ENCODE data around the gene ZNF566.
"Not testable (repeated sequence)": the region's sequence is repeated elsewhere in the genome, so short reads cannot be mapped to it uniquely, and the experiment has no call there.

Gene ZNF566

DNA sequence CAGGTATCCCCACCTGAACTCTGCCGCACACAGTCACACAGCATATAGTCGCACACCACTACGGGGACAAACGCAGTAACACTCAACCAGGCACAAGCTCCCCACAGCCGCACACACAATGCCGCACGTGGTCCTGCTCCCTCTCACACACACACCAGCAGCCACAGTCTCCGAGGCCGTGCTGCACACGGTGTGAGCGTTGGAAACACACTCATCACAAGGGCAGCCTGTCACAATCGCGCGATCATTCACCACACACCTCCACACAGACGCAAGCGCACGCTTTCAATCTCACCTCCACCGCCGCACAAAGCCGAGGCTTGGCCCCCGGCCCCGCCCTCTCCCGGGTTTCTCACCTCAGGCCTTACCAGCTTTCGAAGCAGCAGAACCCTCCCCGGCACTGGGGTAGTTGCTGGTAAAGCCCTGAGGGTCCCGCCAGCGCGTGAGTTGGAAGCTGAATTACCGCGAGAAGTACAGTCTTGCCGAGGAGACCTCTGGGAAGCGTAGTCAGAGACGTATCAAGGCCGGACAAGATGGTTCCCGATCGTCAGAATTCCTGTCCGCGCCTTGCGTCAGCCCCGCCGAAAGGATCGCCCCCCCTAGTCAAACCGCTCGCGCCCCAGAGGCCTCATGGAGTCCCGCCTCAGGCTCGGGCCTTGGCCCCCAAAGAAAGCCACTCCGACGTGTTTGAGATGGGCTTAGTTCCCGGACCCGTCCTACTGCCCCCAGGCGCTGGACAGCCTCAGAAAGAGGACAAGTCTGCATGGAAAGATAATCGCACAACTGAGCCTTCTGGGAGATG, at the start of gene ZNF566:
ZNF566 (minus strand) TSS at position 444 of the 802 bp plus-strand sequence. CDS start 13,004 bp downstream, outside the sequence.
- DNase-seq (ENCODE audit: low spot score) = peak; percentile 94

DNA sequence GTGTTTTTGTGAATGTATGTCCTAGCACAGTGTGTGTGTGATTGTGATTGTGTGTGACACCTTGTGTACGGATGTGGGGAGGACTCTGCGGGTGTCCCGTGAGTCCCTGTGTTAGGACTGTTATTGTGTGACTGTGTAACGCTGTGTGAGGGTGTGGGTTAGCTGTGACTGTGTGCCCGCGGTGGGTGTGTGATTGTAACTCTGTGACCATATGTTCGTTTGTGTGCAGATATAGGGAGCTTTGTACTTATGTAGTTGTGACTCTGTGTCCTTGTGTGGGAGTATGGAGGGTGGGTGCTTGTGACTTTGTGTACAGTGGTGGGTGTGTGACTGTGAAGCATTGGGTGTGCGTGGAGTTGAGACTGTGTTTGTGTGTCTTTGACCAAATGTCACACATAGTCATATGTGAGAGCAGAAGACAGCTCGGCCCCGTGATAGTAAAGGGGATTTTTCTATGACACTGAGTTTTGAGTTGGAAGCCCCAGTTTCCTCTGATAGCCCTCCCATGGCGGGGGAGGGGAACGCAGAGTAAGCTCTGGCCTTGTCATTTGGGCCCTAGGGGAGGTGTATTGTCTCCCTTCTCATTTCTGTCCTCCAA, 39.7 kb upstream of the ZNF566 start:
- DNase-seq (ENCODE audit: low spot score) = no peak

DNA sequence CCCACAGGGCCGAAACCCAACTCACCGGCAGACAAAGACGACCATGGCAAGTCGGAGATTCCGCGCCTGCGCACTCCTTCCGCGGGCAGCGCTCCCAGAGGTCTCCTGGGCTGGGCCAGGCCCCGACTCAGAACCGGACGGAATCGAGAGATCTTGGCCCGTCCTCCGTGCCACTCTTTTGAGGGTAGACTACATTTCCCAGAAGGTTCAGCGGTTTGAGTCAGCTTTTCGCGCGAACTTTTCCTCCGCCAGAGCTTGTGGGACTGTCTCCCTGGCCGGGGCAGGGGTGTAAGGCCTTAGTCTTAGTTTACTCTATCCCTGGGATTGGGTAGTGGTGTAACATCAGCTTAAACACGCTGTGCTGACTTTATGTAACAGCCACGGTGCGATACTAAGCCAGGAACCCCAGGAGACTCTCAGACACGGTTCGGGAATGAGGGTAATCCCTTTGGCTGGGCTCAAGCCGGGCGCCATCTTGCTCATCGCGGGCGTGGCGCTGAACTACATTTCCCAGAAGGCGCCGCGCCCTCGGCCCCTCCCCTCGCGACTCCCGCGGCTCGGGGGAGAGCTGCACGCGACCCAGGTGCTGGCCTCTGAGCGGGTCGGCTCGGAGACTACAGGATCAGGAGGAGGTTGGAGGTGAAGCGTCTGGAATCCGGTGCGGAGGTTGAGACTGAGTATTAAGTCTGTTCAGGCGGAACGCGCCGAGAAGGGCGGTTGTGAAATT, 39.0 kb upstream of the ZNF566 start, which contains the start of gene ZNF260:
ZNF260 (minus strand) TSS at position 78 of the 727 bp plus-strand sequence. CDS start 13,033 bp downstream, outside the sequence.
- peak; percentile 99 for DNase-seq (ENCODE audit: low spot score)

DNA sequence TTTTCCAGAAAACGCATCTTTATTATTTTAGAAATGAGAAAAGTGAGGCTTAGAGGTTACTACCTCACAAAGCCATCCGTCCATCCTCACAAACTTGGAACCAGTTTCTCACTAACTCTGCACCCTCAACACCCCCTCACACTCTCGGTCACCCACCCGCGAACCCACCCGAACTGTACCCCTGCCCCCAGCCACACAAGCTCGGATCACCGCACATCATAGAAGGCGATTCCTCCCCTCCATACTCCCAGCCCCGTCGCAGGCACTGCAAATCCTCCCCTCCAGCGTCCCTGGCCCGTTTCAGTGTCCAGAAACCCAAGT, 38.5 kb upstream of the ZNF566 start:
- DNase-seq (ENCODE audit: low spot score) = no peak

DNA sequence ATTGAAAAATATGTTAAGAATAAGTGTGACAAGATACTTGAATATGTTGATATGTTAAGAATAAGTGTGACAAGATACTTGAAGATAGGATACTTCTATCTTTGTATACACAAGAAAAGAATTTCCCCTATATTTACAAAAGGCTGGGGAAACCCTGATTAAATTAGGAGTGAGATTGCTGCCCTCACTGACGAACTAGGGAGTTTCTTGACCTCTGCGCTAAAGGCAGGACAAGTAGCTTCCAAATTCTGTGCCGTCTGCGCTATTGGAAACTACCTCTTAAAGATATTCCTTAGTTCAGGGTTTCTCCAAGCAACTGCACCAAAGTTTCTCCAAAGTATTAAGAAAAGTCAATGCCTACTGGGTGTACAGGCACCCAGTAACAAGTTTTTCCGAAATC, 38.0 kb upstream of the ZNF566 start:
- no peak for DNase-seq (ENCODE audit: low spot score)

DNA sequence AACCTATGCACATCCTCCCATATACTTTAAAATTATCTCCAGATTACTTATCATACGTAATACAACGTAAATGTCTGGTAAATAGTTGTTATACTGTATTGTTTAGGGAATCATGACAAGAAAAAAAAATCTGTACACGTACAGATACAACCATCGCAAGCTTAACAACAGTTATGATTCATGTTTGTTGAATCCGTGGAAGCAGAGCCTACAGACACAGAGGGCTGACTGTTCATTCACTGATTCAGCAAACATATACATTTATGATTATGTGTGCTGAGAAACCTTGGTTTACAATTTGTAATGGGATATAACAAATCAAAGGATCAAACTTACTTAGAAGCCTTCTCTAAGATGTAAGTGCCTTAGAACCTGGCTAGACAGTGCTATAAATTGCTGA, 37.2 kb upstream of the ZNF566 start:
- no peak for DNase-seq (ENCODE audit: low spot score)

DNA sequence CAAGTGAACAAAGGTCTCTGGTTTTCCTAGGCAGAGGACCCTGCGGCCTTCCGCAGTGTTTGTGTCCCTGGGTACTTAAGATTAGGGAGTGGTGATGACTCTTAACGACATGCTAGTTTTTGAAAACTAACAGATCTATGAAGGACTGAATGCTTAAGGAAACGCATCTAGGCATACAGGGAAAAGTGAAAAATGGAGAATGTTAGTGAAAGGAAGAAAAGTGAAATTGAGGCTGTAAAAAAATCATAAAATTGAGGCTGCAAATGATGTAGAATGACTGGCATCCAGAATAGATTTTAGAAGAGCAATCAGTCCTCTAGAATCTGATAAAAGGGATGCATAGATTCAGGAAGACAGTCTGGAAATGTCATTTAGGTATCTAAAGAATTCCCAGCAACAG, 35.3 kb upstream of the ZNF566 start:
- no peak for DNase-seq (ENCODE audit: low spot score)

DNA sequence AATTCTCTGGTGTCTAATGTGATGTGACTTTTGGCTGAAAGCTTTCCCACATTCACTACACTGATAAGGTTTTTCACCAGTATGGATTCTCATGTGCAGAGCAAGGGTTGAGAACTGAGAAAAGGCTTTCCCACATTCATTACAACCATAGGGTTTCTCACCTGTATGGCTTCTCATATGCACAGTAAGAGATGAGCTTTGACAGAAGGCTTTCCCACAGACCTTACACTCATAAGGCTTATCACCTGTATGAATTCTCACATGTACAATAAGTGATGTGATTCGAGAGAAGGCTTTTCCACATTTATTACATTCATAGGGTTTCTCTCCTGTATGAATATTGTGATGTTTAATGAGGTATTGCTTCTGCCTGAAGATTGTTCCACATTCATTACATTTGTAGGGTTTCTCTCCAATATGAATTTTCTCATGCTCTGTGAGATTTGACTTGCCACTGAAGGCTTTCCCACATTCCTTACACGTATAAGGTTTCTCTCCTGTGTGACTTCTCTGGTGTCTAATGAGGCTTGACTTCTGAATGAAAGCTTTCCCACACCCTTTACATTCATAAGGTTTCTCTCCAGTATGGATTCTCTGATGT, 24.8 kb upstream of the ZNF566 start:
- DNase-seq (ENCODE audit: low spot score) = no peak

DNA sequence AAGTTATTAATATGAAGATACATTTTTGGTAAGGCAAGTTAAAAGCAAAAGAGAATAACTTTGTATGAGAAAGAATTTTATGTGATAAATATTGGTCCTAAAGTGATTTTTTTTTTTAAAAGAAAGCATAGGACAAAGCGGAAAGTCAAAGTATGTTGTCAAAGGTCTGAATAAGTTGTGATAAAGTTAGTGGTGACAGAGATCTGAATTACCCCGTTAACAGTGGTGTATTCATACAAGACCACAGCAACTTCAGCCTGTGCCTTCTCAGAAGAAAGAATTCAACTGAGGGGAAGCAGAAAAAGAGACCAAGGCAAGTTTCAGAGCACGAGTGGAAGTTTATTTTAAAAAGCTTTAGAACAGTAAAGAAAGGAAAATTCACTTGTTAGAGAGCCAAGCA, 19.0 kb upstream of the ZNF566 start:
- DNase-seq (ENCODE audit: low spot score) = no peak

DNA sequence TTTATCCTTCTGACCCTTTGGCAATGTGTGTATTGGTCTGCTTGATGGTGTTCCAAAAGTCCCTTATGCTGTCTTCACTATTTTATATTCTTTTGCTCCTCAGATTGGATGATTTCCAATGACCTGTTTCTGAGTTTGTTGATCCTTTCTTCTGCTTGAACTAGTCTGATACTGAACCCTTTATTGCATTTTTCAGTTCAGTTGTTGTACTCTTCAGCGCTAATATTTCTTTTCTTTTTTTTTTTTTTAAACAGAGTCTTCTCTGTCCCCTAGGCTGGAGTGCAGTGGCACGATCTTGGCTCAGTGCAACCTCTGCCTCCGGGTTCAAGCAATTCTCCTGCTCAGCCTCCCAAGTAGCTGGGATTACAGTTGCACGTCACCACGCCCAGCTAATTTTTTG, 12.6 kb upstream of the ZNF566 start:
- no peak for DNase-seq (ENCODE audit: low spot score)

DNA sequence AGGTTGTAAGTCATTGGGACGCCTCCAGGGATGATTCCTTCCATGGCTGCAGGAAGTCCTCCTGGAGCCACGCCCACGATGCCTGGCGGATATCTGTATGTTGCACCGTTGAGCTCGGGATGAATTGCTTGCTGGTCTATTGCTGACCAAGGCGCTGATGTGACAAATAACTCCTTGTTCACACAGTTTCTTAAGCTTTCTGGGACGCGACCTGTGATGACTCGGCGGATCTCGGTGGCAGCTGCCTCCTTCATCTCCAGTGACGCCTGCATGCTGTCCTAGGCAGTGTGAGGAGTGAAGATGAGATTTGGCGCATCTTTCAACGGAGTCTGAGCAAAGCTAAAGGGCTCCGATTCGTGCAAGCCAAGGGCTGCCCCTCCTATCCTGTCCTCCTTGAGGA, 7.6 kb upstream of the ZNF566 start:
- no peak for DNase-seq (ENCODE audit: low spot score)

DNA sequence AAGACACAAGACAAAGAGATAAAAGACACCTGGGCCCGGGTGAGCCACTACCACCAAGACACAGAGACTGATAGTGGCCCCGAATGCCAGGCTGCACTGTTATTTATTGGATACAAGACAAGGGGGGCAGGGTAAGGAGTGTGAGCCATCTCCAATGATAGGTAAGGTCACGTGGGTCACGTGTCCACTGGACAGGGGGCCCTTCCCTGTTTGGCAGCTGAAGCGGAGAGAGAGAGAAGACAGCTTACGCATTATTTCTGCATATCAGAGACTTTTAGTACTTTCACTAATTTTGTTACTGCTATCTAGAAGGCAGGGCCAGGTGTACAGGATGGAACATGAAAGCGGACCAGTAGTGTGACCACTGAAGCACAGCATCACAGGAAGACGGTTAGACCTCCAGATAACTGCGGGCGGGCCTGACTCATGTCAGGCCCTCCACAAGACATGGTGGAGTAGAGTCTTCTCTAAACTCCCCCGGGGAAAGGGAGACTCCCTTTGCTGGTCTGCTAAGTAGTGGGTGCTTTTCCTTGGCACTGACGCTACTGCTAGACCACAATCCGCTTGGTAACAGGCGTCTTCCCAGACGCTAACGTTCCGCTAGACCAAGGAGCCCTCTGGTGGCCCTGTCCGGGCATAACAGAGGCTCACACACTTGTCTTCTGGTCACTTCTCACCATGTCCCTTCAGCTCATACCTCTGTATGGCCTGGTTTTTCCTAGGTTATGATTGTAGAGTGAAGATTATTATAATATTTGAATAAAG, 3.5 kb upstream of the ZNF566 start:
- DNase-seq (ENCODE audit: low spot score) = peak; percentile 76

DNA sequence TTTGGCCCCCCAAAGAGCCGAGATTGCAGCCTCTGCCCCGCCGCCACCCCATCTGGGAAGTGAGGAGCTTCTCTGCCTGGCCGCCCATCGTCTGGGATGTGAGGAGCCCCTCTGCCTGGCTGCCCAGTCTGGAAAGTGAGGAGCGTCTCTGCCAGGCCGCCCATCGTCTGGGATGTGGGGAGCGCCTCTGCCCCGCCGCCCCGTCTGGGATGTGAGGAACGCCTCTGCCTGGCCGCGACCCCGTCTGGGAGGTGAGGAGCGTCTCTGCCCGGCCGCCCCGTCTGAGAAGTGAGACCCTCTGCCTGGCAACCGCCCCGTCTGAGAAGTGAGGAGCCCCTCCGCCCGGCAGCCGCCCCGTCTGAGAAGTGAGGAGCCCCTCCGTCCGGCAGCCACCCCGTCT, 1.5 kb upstream of the ZNF566 start:
- not testable (repeated sequence) for DNase-seq (ENCODE audit: low spot score)

DNA sequence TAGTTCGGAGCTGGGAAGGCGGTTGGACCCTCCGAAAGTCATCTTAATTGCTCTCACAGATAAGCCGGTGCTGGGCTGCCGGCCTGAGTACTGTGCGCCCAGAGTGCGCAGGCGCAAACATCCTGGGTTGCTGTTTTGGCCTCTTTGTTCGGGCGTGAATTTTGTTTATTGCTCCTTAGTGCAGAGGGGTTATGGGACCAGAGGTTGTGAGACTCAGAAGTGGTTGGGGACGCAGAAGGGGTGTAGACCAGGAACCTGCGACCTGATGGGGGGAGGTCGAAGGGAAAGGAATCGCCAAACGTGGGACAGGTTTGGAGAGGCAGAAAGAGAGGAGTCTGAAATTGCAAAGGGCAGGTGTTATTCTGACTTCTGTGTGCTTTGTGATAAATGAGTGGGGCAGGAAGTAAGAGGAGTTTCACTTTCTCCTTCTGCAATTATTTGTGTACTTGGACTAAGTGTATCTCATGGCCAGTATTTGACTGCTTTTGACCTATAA, 607 bp upstream of the ZNF566 start:
- DNase-seq (ENCODE audit: low spot score) = no peak

DNA sequence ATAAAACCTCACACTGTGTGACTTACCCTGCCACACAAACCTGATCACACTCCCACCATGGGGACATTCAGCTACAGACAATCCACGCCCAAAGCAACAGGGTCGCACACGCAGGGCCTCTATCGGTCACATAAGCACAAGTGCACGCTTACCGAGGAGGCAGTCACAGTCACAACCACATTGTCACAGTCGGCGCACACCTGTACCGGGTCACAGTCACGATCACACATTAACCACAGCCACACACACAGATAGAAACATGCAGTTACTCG, 579 bp downstream of the ZNF566 start:
- peak; percentile 44 for DNase-seq (ENCODE audit: low spot score)

DNA sequence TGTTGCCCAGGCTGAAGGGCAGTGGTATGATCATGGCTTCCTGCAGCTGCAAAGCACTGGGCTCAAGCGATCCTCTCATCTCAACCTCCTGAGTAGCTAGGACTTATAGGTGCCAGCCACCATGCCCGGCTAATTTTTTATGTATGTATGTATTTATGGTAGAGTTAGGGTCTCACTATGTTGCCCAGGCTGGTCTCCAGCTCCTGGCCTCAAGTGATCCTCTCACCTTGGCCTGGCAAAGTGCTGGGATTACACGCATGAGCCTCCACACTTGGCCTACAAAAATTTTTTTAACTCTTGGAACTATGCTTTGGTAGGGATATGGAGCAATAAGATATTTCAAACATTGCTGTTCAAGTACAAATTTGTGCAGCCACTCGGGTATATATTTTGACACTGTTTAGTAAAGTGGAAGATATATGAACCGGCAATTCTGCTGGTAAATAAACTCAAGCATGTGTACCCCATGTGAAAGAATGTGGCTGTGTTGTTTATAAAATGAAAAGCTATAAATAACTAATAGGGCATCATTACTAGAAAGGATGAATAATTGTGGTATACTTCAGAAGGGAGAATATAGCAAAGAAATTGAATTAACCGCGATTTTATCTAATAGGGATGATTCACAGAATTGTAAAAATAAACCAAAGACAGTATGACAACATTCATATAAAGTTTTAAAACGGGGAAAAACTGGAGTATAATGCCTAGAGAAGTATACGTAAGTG, 1.1 kb downstream of the ZNF566 start:
- DNase-seq (ENCODE audit: low spot score) = no peak

DNA sequence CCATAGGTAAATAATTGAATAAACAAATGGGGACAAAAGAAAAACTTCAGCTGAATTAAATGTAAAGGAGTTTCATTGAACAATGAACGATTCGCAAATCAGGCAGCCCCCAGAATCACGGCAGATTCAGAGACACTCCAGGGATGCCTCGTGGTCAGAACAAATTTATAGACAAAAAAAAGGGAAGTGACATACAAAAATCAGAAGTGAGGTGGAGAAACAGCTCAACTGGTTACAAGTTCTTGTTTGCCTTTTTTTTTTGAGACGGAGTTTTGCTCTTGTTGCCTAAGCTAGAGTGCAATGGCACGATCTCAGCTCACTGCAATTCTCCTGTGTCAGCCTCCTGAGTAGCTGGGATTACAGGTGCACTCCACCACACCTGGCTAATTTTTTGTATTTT, 5.7 kb downstream of the ZNF566 start:
- DNase-seq (ENCODE audit: low spot score) = no peak

DNA sequence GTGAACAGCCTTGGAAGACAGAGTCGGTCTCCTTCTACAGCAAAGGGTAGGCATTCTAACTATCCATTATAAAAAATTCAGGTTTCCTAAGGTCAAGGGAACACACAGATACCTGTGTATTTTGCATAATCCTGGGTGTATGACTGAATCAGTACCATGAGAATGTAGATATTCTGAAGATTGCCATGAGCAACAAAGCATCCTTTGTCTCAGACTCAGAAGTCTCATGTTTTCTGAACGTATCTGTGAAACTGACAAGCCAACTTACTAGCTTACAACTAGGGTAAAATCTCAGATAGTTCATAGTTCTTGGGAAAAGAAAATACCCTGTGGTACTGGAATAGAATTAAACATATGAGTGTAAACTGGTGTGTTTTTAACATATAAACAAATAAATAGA, 6.5 kb downstream of the ZNF566 start:
- DNase-seq (ENCODE audit: low spot score) = peak; percentile 54

DNA sequence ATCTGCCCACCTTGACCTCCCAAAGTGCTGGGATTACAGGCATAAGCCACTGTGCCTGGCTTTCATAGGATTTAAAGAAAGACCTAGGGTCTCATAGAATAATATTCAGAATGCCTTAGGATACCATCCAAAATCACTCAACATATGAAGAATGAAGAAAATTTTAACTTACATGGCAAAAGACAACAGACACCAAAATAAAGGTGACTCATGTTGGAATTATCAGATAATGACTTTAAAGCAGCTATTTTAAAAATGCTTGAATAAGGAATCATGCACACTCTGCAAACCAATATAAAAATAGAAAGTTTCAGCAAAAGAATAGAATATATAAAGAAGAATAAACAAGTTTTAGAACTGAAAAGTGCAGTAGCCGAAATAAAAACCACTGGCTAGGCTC, 29.3 kb downstream of the ZNF566 start:
- no peak for DNase-seq (ENCODE audit: low spot score)

DNA sequence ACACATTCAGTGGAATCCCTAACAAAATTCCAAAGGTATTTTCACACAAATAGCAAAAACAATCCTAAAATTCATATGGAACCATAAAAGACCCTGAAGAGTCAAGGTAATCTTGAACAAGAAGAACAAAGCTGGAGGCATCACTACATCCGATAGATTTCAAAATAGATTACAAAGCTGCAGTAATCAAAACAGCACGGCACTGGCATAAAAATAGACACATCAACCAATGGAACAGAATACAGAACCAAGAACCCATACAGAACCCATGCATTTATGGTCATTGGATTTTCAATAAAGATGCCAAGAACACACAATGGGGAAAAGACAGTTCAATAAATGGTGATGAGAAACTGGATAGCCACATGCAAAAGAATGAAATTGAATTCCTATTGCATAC, 32.5 kb downstream of the ZNF566 start:
- no peak for DNase-seq (ENCODE audit: low spot score)

DNA sequence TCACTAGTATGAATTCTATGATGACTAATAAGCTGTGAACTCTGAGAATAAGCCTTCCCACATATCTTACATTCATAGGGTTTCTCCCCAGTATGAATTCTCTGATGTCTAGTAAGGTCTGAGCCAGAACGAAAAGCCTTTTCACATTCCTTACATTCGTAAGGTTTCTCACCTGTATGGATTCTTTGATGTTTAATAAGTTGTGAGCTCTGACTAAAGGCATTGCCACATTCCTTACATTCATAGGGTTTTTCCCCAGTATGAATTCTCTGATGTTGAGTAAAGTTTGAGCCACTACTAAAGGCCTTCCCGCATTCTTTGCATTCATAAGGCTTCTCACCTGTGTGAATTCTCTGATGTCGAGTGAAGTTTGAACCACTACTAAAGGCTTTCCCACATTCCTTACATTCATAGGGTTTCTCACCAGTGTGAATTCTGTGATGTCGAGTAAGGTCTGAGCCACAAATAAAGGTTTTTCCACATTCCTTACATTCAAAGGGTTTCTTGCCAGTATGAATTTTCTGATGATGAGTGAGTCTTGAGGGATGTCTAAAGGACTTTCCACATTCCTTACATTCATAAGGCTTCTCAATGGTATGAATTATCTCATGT, 40.2 kb downstream of the ZNF566 start:
- DNase-seq (ENCODE audit: low spot score) = no peak
